IMR-90 (cell line): ENCODE results near the gene SSX2IP. TPM values are rescaled to one million over a fixed set of nuclear protein-coding genes. Genes with fewer than 3 reads are reported as not detected.

Source experiments
- ATAC-seq: fragments of 200-7000 bp; cut with Tn5 transposase; 2 replicates; pipeline ENCODE4 v1.9.1; 2020; ENCODE audit warnings: low read depth, mild to moderate bottlenecking, moderate library complexity
- Bru-seq: library from RNA; stranded (reverse); fragments of 400-500 nt; gene quantifications from one replicate; lab custom pipeline; 2021; lab: Mats Ljungman, UMichigan
- BruChase-seq, 2 experiments: library from RNA; stranded (reverse); fragments of 400-500 nt; gene quantifications; one replicate each; lab custom pipeline; 2021; lab: Mats Ljungman, UMichigan
- BruUV-seq: library from RNA; stranded (reverse); fragments of 400-500 nt; replicated peaks from 2 replicates; lab custom pipeline; 2021; lab: Mats Ljungman, UMichigan
- CTCF ChIA-PET: fragments of 300-600 bp; formaldehyde crosslinking; extraction: SDS; loops from one replicate; lab custom pipeline; 2021; ENCODE audit warnings: antibody characterized with exemption; lab: Yijun Ruan, JAX
- POLR2A ChIA-PET: fragments of 300-600 bp; sonication (Branson Sonifier 250); formaldehyde crosslinking; loops from one replicate; lab custom pipeline; 2022; ENCODE audit warnings: antibody characterized with exemption; ENCODE audit not compliant: unreplicated experiment; lab: Charles Lee
- DNase-seq: peaks from one replicate; pipeline ENCODE4 v3.0.0; 2013
- H2AFZ ChIP-seq: replicated peaks from 2 replicates; pipeline ENCODE3; 2013; ENCODE audit warnings: low read length, mild to moderate bottlenecking; ENCODE audit not compliant: poor library complexity
- H2AK5ac ChIP-seq: 2 replicates; pipeline ENCODE4 v1.6.1; 2013; ENCODE audit warnings: low read depth, low read length, inconsistent platforms
- H2AK9ac ChIP-seq: replicated peaks from 2 replicates; pipeline ENCODE3; 2013; ENCODE audit warnings: mild to moderate bottlenecking, low read depth, low read length, moderate library complexity; ENCODE audit not compliant: poor library complexity
- H2BK120ac ChIP-seq: 2 replicates; pipeline ENCODE4 v1.6.1; 2013; ENCODE audit warnings: low read depth, low read length, inconsistent platforms
- H2BK15ac ChIP-seq: 3 replicates; pipeline ENCODE4 v1.6.1; 2013; ENCODE audit warnings: low read depth, low read length, inconsistent platforms
- H2BK20ac ChIP-seq: 2 replicates; pipeline ENCODE4 v1.6.1; 2013; ENCODE audit warnings: low read depth, mild to moderate bottlenecking, inconsistent platforms, low read length, moderate library complexity
- H2BK5ac ChIP-seq: 2 replicates; pipeline ENCODE4 v1.6.1; 2013; ENCODE audit warnings: mild to moderate bottlenecking, low read depth, low read length, inconsistent platforms; ENCODE audit not compliant: poor library complexity, severe bottlenecking
- H3K14ac ChIP-seq: replicated peaks from 2 replicates; pipeline ENCODE4 v1.6.1; 2013; ENCODE audit warnings: low read depth, low read length, inconsistent platforms
- H3K18ac ChIP-seq: 2 replicates; pipeline ENCODE4 v1.6.1; 2013; ENCODE audit warnings: low read depth, low read length, control low read depth
- H3K23ac ChIP-seq: 2 replicates; pipeline ENCODE4 v1.6.1; 2013; ENCODE audit warnings: low read depth, low read length, inconsistent platforms
- H3K27ac ChIP-seq: 2 replicates; pipeline ENCODE4 v1.5.1; 2013; ENCODE audit warnings: mild to moderate bottlenecking, control low read depth, low read length; ENCODE audit not compliant: insufficient read depth
- H3K27me3 ChIP-seq: 2 replicates; pipeline ENCODE4 v1.6.1; 2013; ENCODE audit warnings: low read length; ENCODE audit not compliant: control insufficient read depth, insufficient read depth
- H3K36me3 ChIP-seq: 2 replicates; pipeline ENCODE4 v1.6.1; 2013; ENCODE audit warnings: low read length, mixed read lengths; ENCODE audit not compliant: control insufficient read depth, insufficient read depth
- H3K4ac ChIP-seq: 2 replicates; pipeline ENCODE4 v1.6.1; 2013; ENCODE audit warnings: low read depth, low read length, inconsistent platforms
- H3K4me1 ChIP-seq: 2 replicates; pipeline ENCODE4 v1.6.1; 2013; ENCODE audit warnings: low read length, mixed read lengths; ENCODE audit not compliant: control insufficient read depth, insufficient read depth
- H3K4me2 ChIP-seq: 2 replicates; pipeline ENCODE4 v1.6.1; 2013; ENCODE audit warnings: low read depth, mild to moderate bottlenecking, control low read depth, low read length, moderate library complexity
- H3K4me3 ChIP-seq: 2 replicates; pipeline ENCODE4 v1.5.1; 2013; ENCODE audit warnings: low read depth, mild to moderate bottlenecking, control low read depth, low read length, moderate library complexity; ENCODE audit not compliant: insufficient read depth
- H3K56ac ChIP-seq: 2 replicates; pipeline ENCODE4 v1.6.1; 2013; ENCODE audit warnings: low read length, inconsistent platforms; ENCODE audit not compliant: insufficient read depth; ENCODE audit errors: extremely low read depth
- H3K79me1 ChIP-seq, 2 experiments: 2 replicates each; pipeline ENCODE4 v1.6.1; 2013; ENCODE audit warnings: low read length in 2 of 2, inconsistent platforms in 1 of 2, low read depth in 1 of 2
- H3K9ac ChIP-seq: 2 replicates; pipeline ENCODE4 v1.6.1; 2013; ENCODE audit warnings: low read depth, low read length, control low read depth
- H3K9me1 ChIP-seq: 2 replicates; pipeline ENCODE4 v1.6.1; 2013; ENCODE audit warnings: low read length, inconsistent platforms; ENCODE audit not compliant: insufficient read depth
- H3K9me3 ChIP-seq: 2 replicates; pipeline ENCODE4 v1.6.1; 2013; ENCODE audit warnings: low read length; ENCODE audit not compliant: control insufficient read depth, insufficient read depth
- H4K20me1 ChIP-seq: 2 replicates; pipeline ENCODE4 v1.6.1; 2013; ENCODE audit warnings: low read length, inconsistent platforms; ENCODE audit not compliant: insufficient read depth
- H4K5ac ChIP-seq: 2 replicates; pipeline ENCODE4 v1.6.1; 2013; ENCODE audit warnings: mild to moderate bottlenecking, low read depth, low read length, control low read depth
- H4K8ac ChIP-seq, 2 experiments: 2 replicates each; pipeline ENCODE4 v1.6.1; 2013; ENCODE audit warnings: low read depth in 2 of 2, low read length in 2 of 2, control low read depth in 1 of 2, inconsistent platforms in 1 of 2
- H4K91ac ChIP-seq: 2 replicates; pipeline ENCODE4 v1.6.1; 2013; ENCODE audit warnings: low read depth, low read length, inconsistent platforms; ENCODE audit not compliant: insufficient read depth
- BHLHE40 ChIP-seq: fragments of 150-350 bp; IDR thresholded peaks from 2 replicates; pipeline ENCODE4 v1.6.1; 2016; ENCODE audit warnings: mild to moderate bottlenecking, low read depth, low read length
- CEBPB ChIP-seq: IDR thresholded peaks from 2 replicates; pipeline ENCODE4 v1.6.1; 2012; ENCODE audit warnings: low read depth, low read length, improper control_type of control experiment
- FOS ChIP-seq: fragments of 150-350 bp; IDR thresholded peaks from 2 replicates; pipeline ENCODE4 v1.6.1; 2016; ENCODE audit warnings: low read depth, low read length
- MAZ ChIP-seq: IDR thresholded peaks from 2 replicates; pipeline ENCODE4 v1.6.1; 2012; ENCODE audit warnings: low read depth, mild to moderate bottlenecking, low read length, improper control_type of control experiment, moderate library complexity, borderline replicate concordance
- MXI1 ChIP-seq: IDR thresholded peaks from 2 replicates; pipeline ENCODE4 v1.6.1; 2012; ENCODE audit warnings: low read depth, mild to moderate bottlenecking, low read length, moderate library complexity, borderline replicate concordance
- NFE2L2 ChIP-seq: fragments of 150-350 bp; IDR thresholded peaks from 2 replicates; pipeline ENCODE4 v1.6.1; 2016; ENCODE audit warnings: low read depth, mild to moderate bottlenecking, low read length
- RCOR1 ChIP-seq: IDR thresholded peaks from 2 replicates; pipeline ENCODE4 v1.6.1; 2012; ENCODE audit warnings: mild to moderate bottlenecking, low read length, improper control_type of control experiment; ENCODE audit not compliant: insufficient replicate concordance
- WGBS, 2 experiments: methylation state at CpG; one replicate each; pipeline versions ENCODE4 v1.1.5 to v1.1.7; 2013; ENCODE audit warnings: missing lambda C conversion rate in 2 of 2; ENCODE audit not compliant: insufficient read length in 1 of 2; ENCODE audit errors: extremely low coverage in 2 of 2; 5-methylcytosine and 5-hydroxymethylcytosine counted together
- dilution Hi-C: fragments of 300-500 bp; cut with HindIII; formaldehyde crosslinking; loops from one replicate; pipeline ENCODE4 v1.14.3; 2018; ENCODE audit warnings: low sequenced_read_pairs; ENCODE audit not compliant: unreplicated experiment
- in situ Hi-C: fragments of 300-500 bp; cut with MboI; formaldehyde crosslinking; loops from 3 replicates; pipeline ENCODE4 v1.14.3; 2019; ENCODE audit warnings: low sequenced_read_pairs, inconsistent platforms, mixed read lengths
- intact Hi-C: fragments of 100-400 bp; cut with micrococcal nuclease; formaldehyde crosslinking; loops from 2 replicates; pipeline ENCODE4 v1.10.0; 2022
- long read RNA-seq: library from polyadenylated mRNA; unstranded; transcript quantifications from one replicate; pipeline ENCODE4 v2.0.0, GENCODE V29; 2021; ENCODE audit not compliant: unreplicated experiment
- polyA plus RNA-seq, 3 experiments: library from polyadenylated mRNA; depleted of rRNA; stranded (reverse); fragments of >200 nt; gene quantifications; 2 replicates each; pipeline ENCODE4 v1.2.3, GENCODE V29; 2012; ENCODE audit warnings: low replicate concordance in 1 of 3
- total RNA-seq: library from RNA; depleted of rRNA; stranded (reverse); fragments of >200 nt; gene quantifications from 2 replicates; pipeline ENCODE4 v1.2.3, GENCODE V29; 2012; rRNA removed

Gene SSX2IP, protein sequence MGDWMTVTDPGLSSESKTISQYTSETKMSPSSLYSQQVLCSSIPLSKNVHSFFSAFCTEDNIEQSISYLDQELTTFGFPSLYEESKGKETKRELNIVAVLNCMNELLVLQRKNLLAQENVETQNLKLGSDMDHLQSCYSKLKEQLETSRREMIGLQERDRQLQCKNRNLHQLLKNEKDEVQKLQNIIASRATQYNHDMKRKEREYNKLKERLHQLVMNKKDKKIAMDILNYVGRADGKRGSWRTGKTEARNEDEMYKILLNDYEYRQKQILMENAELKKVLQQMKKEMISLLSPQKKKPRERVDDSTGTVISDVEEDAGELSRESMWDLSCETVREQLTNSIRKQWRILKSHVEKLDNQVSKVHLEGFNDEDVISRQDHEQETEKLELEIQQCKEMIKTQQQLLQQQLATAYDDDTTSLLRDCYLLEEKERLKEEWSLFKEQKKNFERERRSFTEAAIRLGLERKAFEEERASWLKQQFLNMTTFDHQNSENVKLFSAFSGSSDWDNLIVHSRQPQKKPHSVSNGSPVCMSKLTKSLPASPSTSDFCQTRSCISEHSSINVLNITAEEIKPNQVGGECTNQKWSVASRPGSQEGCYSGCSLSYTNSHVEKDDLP
- total RNA-seq (13.4 and 22.8 TPM in 2 replicates), polyA plus RNA-seq (2012; rRNA removed) (4.6 and 7.7 TPM in 2 replicates), Bru-seq, nascent RNA (percentile 69 among the genes with signal in this experiment), BruChase-seq, experiment 1, labeled RNA remaining after a 6-hour chase (percentile 67 among the genes with signal in this experiment), BruChase-seq, experiment 2, labeled RNA remaining after a 2-hour chase (percentile 78 among the genes with signal in this experiment)
- 0.77 and 1.4 TPM in 2 replicates for polyA plus RNA-seq (2012; cell fraction: cytosol; rRNA removed)
- 0.90 and 7.3 TPM in 2 replicates for polyA plus RNA-seq (2012; cell fraction: nucleus; rRNA removed; ENCODE audit: low replicate concordance)
- long read RNA-seq, full-length matches to known transcripts, result 33 of 68 reads
- long read RNA-seq, partial matches to known transcripts, result 2 of 68 reads
- long read RNA-seq, other reads (novel, unspliced or antisense), result 33 of 68 reads

DNA sequence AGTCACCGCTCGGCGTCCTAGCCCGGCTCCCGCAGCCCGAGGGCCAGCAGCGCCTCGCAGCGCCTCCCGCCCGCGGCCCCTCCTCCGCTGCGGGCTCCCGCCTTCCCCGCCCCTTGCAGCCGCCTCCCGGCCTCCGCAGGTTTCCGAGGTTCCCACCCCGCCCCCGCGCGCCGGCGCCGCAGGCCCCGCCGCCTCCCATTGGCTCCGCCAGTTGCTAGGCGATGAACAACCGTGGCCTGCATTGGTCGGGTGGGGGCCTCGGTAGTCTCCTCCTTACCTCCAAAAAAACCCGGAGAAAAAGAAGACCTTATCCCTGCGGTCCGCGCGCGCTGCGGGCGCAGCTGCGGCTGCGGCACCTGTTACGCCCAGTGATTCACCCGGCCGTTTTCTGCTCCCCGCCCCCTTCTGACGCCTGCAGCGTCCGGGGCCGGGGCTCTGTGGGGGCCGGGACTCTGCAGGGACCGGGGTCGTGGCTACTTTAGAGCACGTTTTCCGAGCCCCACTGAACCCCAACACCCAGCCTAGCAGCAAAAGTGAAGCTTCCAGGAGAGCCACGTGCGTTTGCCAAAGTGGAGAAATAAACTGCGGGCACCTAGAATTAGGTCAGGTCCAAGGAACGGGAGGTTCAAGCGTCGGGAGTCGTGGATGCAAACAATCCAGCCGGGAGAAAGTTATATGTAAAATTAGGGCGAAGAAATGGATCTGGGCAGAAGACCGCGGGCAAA is at the start of gene SSX2IP:
Gene SSX2IP (minus strand): TSS at position 65 of the 725 bp plus-strand sequence. CDS start 19,242 bp downstream, outside the sequence.
- peak within 1 kb of the TSS; percentile 65 for H3K9ac ChIP-seq
- H3K18ac ChIP-seq, result peak within 1 kb of the TSS; percentile 8; the same call in 1 of the 2 replicates
- peak; percentile 97 for DNase-seq
- no peak within 1 kb of the TSS for H2AK5ac ChIP-seq
- ChIA-PET POLR2A (no interaction called here), CTCF (interaction anchor here (0.6 kb wide), 1 partner anchor 414 kb away, joined by 3 read pairs; no protein-coding TSS in a partner anchor)
- peak within 1 kb of the TSS; percentile 80 for H3K27ac ChIP-seq
- peaks cover 4% of the 10 kb centered on the region for H3K4me1 ChIP-seq
- H2BK120ac ChIP-seq, result no peak within 1 kb of the TSS
- H3K4ac ChIP-seq, result peak within 1 kb of the TSS; percentile 32; the same call in 1 of the 2 replicates
- peak within 1 kb of the TSS; percentile 39 to 79 for H4K8ac ChIP-seq
- peak within 1 kb of the TSS; percentile 96 for H3K4me3 ChIP-seq
- H2AK9ac ChIP-seq, result peak within 1 kb of the TSS; percentile 33
- no peak within 1 kb of the TSS; the same call in 1 of the 2 replicates for H3K14ac ChIP-seq
- peak within 1 kb of the TSS; percentile 31; the same call in 1 of the 2 replicates for H4K5ac ChIP-seq
- intact Hi-C loops (loop anchor here (5.0 kb wide), 1 partner anchor 37 kb away; no protein-coding TSS in a partner anchor), dilution Hi-C loops (no loop called here), in situ Hi-C loops (no loop called here)
- H3K9me1 ChIP-seq, result peaks cover 2% of the 10 kb centered on the region; the same call in 1 of the 2 replicates
- no peak within 1 kb of the TSS for H3K56ac ChIP-seq
- no TSS peak for BruUV-seq
- peak within 1 kb of the TSS; percentile 66 for H2BK5ac ChIP-seq
- H4K91ac ChIP-seq, result no peak within 1 kb of the TSS
- peak within 1 kb of the TSS; percentile 41 for H3K23ac ChIP-seq
- no peak within 1 kb of the TSS for H2BK20ac ChIP-seq
- H4K20me1 ChIP-seq, result no peaks in the 10 kb centered on the region; the same call in 1 of the 2 replicates
- H2AFZ ChIP-seq, result peak within 1 kb of the TSS; percentile 91
- no peak within 1 kb of the TSS; the same call in 2 of the 3 replicates for H2BK15ac ChIP-seq
- peak; percentile 93 for ATAC-seq
- H3K27me3 ChIP-seq, result no peaks in the 10 kb centered on the region
- peaks cover 16 to 18% of the 10 kb centered on the region in 2 experiments for H3K79me1 ChIP-seq
- TF ChIP-seq MXI1, result 0 out of 2 replicates have a peak, but pooled peaks have one; percentile 40
- TF ChIP-seq RCOR1, result peak; percentile 97
- no peak for TF ChIP-seq NFE2L2
- TF ChIP-seq CEBPB, result no peak
- peak; percentile 30; the same call in 1 of the 2 replicates for TF ChIP-seq FOS
- peak; percentile 65 for TF ChIP-seq MAZ
- no peak for TF ChIP-seq BHLHE40
- WGBS, 2 experiments, result 0% methylated on average over 18 of the region's 68 CpGs; no CpG with 5 or more reads in 1 of the 2 experiments
- no peaks in the 10 kb centered on the region for H3K36me3 ChIP-seq
- no peaks in the 10 kb centered on the region for H3K9me3 ChIP-seq
- H3K4me2 ChIP-seq, result peak within 1 kb of the TSS; percentile 92
